IPS DF 6.9 (cell line): ENCODE results near the gene NEURL1B.
"Not testable (repeated sequence)": the region's sequence is repeated elsewhere in the genome, so short reads cannot be mapped to it uniquely, and the experiment has no call there.

Source experiments
- DNase-seq: peaks from one replicate; pipeline ENCODE4 v3.0.0-alpha.2; 2013; ENCODE audit warnings: low read depth, low spot score
- H3K27ac ChIP-seq: one replicate; pipeline ENCODE4 v1.5.1; 2013; ENCODE audit warnings: low read length, control low read depth
- H3K27me3 ChIP-seq: 2 replicates; pipeline ENCODE4 v1.6.1; 2013; ENCODE audit warnings: mild to moderate bottlenecking, low read length; ENCODE audit not compliant: control insufficient read depth, insufficient read depth
- H3K36me3 ChIP-seq: 2 replicates; pipeline ENCODE4 v1.6.1; 2013; ENCODE audit warnings: low read length; ENCODE audit not compliant: control insufficient read depth, insufficient read depth
- H3K4me1 ChIP-seq: 2 replicates; pipeline ENCODE4 v1.6.1; 2013; ENCODE audit warnings: low read length; ENCODE audit not compliant: control insufficient read depth, insufficient read depth
- H3K4me3 ChIP-seq: 2 replicates; pipeline ENCODE4 v1.5.1; 2013; ENCODE audit warnings: mild to moderate bottlenecking, low read length
- H3K9me3 ChIP-seq: 2 replicates; pipeline ENCODE4 v1.6.1; 2013; ENCODE audit warnings: low read length, inconsistent platforms; ENCODE audit not compliant: control insufficient read depth, insufficient read depth
- WGBS: extraction: QIAGEN DNeasy Blood & Tissue Kit; methylation state at CpG from one replicate; pipeline ENCODE4 v1.1.7; 2013; ENCODE audit warnings: mixed read lengths, missing lambda C conversion rate; ENCODE audit not compliant: insufficient read length, insufficient coverage; 5-methylcytosine and 5-hydroxymethylcytosine counted together

The NEURL1B gene

GRCh38 chr5:172678362-172678874 lies 37.4 kb downstream of the NEURL1B start:
- H3K9me3 ChIP-seq, H3K4me3 ChIP-seq, H3K27me3 ChIP-seq, DNase-seq, H3K27ac ChIP-seq, H3K36me3 ChIP-seq, H3K4me1 ChIP-seq: not testable (repeated sequence)
- WGBS, result no CpG with 5 or more reads among the region's 5 CpGs

DNA sequence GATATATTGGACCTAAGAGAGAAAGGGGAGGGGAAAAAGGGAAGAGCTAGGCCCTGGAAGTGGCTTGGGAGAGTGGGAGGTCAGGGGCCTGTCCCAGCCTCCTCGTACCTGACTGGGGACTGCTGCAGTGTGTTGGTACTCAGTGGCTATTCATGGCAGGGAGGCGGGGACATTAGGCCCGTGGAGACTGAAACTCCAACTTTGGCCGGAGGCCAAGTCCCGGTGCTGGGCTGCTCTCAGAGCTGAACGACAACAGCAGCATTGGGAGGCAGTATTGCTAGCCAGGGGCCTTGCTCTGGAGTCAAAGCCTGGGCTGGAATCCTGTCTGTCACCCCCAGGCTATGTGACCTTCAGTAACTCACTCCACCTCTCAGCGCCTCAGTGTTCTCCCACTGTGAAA lies 37.8 kb downstream of the NEURL1B start:
- WGBS, result no CpG with 5 or more reads among the region's 7 CpGs
- Histone ChIP-seq H3K36me3 (no peaks in the 10 kb centered on the region), H3K4me3 (no peak overlapping the region), H3K27ac (no peak overlapping the region), H3K27me3 (peaks cover 3% of the 10 kb centered on the region; the same call in 1 of the 2 replicates), H3K9me3 (no peaks in the 10 kb centered on the region), H3K4me1 (0 out of 2 replicates have a peak, but pooled peaks cover 1% of the 10 kb centered on the region)
- DNase-seq, result no peak

DNA sequence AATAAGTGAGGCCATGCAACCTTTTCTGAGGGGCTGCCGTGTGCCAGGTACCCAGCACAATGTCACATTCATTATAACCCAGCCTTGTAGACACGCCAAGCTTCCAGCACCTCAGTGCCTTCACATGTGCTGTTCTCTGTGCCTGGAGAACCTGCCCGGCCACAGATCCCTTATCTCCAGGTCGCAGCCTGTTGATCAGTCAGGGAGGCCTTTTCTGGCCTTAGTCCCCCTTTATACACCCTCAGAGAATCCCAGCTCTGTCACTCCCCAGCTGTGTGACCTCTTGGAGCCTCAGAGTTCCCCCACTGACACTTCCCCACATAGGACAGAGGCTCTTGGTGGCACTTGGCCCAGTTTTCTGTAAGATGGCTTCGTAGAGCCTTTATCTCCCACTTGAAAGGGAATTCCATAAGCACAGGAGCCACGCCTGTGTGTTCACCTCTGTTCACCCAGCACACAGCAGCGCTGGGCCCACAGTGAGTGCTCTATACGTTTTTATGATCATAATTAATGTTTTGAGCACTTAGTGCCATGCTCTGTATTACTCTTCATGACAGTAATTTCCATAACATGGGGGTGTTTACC lies 38.7 kb downstream of the NEURL1B start:
- no peaks in the 10 kb centered on the region for H3K36me3 ChIP-seq
- H3K4me3 ChIP-seq, result no peak overlapping the region
- H3K9me3 ChIP-seq, result no peaks in the 10 kb centered on the region
- H3K27me3 ChIP-seq, result peaks cover 7% of the 10 kb centered on the region; the same call in 1 of the 2 replicates
- 0 out of 2 replicates have a peak, but pooled peaks cover 1% of the 10 kb centered on the region for H3K4me1 ChIP-seq
- WGBS, result no CpG with 5 or more reads among the region's 8 CpGs
- DNase-seq, result no peak
- no peak overlapping the region for H3K27ac ChIP-seq

- H3K27me3 ChIP-seq, result peaks cover 8% of the 10 kb centered on the region; the same call in 1 of the 2 replicates
- DNase-seq, result no peak
- H3K36me3 ChIP-seq, result no peaks in the 10 kb centered on the region
- no peak overlapping the region for H3K4me3 ChIP-seq
- H3K27ac ChIP-seq, result no peak overlapping the region
- WGBS, result no CpG with 5 or more reads among the region's 5 CpGs
- H3K9me3 ChIP-seq, result no peaks in the 10 kb centered on the region
- H3K4me1 ChIP-seq, result 0 out of 2 replicates have a peak, but pooled peaks cover 1% of the 10 kb centered on the region
Measured at GRCh38 chr5:172680921-172681320, 39.9 kb downstream of the NEURL1B start.

GRCh38 chr5:172681421-172681820 lies 40.4 kb downstream of the NEURL1B start:
- Histone ChIP-seq H3K27me3 (peaks cover 8% of the 10 kb centered on the region; the same call in 1 of the 2 replicates), H3K4me3 (no peak overlapping the region)
- no CpG with 5 or more reads among the region's 4 CpGs for WGBS

DNA sequence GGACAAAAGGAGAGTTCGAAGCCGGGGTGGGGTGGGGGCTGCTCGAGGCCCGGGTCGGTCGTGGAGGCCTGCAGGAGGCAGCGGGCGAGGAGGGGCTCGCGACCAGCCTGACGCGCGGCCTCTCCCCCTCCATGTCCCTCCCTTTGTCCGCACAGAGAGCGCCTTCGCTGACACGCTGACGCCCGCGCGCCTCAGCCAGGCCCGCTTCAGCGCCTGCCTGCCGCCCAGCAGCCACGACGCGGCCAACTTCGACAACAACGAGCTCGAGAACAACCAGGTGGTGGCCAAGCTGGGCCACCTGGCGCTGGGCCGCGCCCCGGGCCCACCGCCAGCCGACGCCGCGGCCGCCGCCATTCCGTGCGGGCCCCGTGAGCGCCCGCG lies 42.2 kb downstream of the NEURL1B start:
- no peak overlapping the region for H3K27ac ChIP-seq
- H3K4me3 ChIP-seq, result peak overlapping the region; percentile 50; the same call in 1 of the 2 replicates
- H3K36me3 ChIP-seq, result no peaks in the 10 kb centered on the region
- H3K27me3 ChIP-seq, result peaks cover 8% of the 10 kb centered on the region; the same call in 1 of the 2 replicates
- H3K9me3 ChIP-seq, result no peaks in the 10 kb centered on the region
- H3K4me1 ChIP-seq, result 0 out of 2 replicates have a peak, but pooled peaks cover 1% of the 10 kb centered on the region
- no CpG with 5 or more reads among the region's 47 CpGs for WGBS
- DNase-seq, result no peak

More at GRCh38 chr5:172681421-172681820, 40.4 kb downstream of the NEURL1B start:
- DNase-seq, result no peak
- Histone ChIP-seq H3K36me3 (no peaks in the 10 kb centered on the region), H3K4me1 (0 out of 2 replicates have a peak, but pooled peaks cover 1% of the 10 kb centered on the region), H3K9me3 (no peaks in the 10 kb centered on the region), H3K27ac (no peak overlapping the region)

DNA sequence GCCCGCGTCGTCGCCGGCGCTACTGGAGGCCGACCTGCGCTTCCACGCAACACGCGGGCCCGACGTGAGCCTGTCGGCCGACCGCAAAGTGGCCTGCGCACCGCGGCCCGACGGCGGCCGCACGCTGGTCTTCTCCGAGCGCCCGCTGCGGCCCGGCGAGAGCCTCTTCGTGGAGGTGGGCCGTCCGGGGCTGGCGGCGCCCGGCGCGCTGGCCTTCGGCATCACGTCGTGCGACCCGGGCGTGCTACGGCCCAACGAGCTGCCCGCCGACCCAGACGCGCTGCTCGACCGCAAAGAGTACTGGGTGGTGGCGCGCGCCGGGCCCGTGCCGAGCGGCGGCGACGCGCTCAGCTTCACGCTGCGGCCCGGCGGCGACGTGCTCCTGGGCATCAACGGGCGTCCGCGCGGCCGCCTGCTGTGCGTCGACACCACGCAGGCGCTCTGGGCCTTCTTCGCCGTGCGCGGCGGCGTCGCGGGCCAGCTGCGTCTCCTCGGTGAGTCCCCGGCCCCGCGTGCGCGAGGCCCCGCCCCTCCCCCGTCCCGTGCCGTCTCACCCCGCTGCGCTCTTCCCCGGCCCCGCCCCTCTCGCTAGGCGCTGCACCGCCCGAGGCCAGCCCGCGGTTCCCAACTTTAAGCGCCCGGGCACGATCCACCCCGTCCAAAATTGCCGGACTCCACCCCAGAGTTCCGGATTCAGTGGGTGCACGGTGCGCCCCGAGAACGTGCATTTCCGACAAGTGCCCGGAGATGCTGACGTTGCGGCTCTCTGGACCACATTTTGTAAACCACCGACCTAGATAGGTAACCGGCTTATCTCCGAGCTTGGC lies 42.8 kb downstream of the NEURL1B start:
- no peak overlapping the region for H3K27ac ChIP-seq
- no peaks in the 10 kb centered on the region for H3K9me3 ChIP-seq
- no peaks in the 10 kb centered on the region for H3K36me3 ChIP-seq
- peak overlapping the region; percentile 50; the same call in 1 of the 2 replicates for H3K4me3 ChIP-seq
- peaks cover 8% of the 10 kb centered on the region; the same call in 1 of the 2 replicates for H3K27me3 ChIP-seq
- no peak for DNase-seq
- H3K4me1 ChIP-seq, result 0 out of 2 replicates have a peak, but pooled peaks cover 1% of the 10 kb centered on the region
- no CpG with 5 or more reads among the region's 125 CpGs for WGBS

DNA sequence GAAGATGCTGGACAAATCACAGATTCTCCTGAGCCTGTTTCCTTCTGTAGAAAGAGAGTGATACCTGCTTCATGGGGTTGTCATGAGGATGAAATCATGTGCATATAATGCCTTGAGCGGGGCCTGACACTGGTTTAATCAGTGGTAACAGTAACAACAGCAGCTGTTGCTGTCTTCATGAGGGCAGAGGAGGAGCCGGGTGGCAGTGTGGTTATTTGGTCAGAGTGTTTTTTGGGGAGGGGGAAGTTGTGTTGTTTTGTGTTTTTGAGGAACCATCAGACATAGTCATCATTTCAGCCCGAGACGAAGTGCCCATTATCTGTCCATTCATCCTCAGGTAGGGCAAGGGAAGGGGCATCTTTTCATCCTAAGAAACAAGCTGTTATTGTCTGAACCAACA lies 44.0 kb downstream of the NEURL1B start:
- no peaks in the 10 kb centered on the region for H3K9me3 ChIP-seq
- 100% methylated on average over 1 of the region's 4 CpGs for WGBS
- H3K27ac ChIP-seq, result no peak overlapping the region
- DNase-seq, result no peak
- no peaks in the 10 kb centered on the region for H3K36me3 ChIP-seq
- H3K4me1 ChIP-seq, result 0 out of 2 replicates have a peak, but pooled peaks cover 1% of the 10 kb centered on the region
- H3K27me3 ChIP-seq, result peaks cover 8% of the 10 kb centered on the region; the same call in 1 of the 2 replicates
- H3K4me3 ChIP-seq, result no peak overlapping the region

DNA sequence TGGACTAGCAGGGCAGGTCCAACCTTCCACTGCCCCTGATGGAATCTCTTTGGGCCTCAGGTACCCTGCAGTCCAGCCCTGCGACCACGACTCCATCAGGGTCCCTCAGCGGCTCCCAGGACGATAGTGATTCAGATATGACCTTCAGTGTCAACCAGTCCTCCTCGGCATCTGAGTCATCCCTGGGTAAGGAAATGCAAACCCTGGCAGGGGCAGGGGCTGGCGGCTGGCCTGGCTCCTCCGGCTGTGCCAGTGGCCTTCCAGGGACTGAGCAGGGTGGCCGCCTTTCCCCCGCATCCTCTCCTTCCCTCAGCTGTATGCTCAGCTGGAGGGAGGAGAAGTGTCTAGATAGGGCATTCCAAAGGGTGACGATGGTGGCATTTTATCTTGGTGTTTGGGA lies 45.0 kb downstream of the NEURL1B start:
- Histone ChIP-seq H3K4me3 (no peak overlapping the region), H3K4me1 (0 out of 2 replicates have a peak, but pooled peaks cover 1% of the 10 kb centered on the region), H3K9me3 (no peaks in the 10 kb centered on the region), H3K36me3 (no peaks in the 10 kb centered on the region), H3K27me3 (peaks cover 8% of the 10 kb centered on the region; the same call in 1 of the 2 replicates), H3K27ac (no peak overlapping the region)
- WGBS, result no CpG with 5 or more reads among the region's 10 CpGs
- no peak for DNase-seq
